Activated T-cell treated with anti-CD3 and anti-CD28 coated beads, Interleukin-2, amount 50 U/mL, for 48 hours (primary cell): Measurements from ENCODE around the gene PCDH9.

ENCODE experiments used
- DNase-seq, 2 experiments: peaks; one replicate each; pipeline ENCODE4 v3.0.0-alpha.2; 2020

PCDH9 gene

GRCh38 chr13:66693656-66694055 is 536.5 kb downstream of the PCDH9 start:
- no peak for DNase-seq

- DNase-seq = no peak
These were observed 539.0 kb downstream of the PCDH9 start for GRCh38 chr13:66691149-66691548.

GRCh38 chr13:66689628-66690027 is 540.5 kb downstream of the PCDH9 start:
- no peak for DNase-seq

GRCh38 chr13:66689037-66689619 is 541.0 kb downstream of the PCDH9 start:
- no peak for DNase-seq

GRCh38 chr13:66681403-66681802 is 548.7 kb downstream of the PCDH9 start:
- no peak for DNase-seq

GRCh38 chr13:66680031-66680430 is 550.1 kb downstream of the PCDH9 start:
- no peak for DNase-seq

DNA sequence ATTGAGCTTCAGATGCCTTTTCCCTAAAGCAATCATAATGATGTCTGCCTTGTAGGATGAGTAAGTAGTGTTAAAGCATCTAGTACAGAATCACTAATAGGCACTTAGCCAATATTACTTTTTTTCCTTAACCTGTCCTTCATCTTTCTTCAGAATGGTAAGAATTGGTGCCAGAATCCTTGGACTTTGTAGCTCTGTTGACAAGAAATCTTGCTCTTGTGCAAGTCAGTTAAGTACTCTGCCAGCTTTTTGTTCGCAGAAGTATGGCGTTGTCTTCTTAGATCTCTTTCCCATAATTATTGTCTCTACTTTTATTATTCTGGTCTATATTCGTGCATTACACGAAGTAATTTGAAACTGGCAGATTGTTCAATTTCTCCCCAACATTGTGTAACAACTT is 554.5 kb downstream of the PCDH9 start:
- no peak for DNase-seq

- DNase-seq = no peak
These were observed 556.7 kb downstream of the PCDH9 start for GRCh38 chr13:66673401-66673800.

- no peak for DNase-seq
These were observed 564.1 kb downstream of the PCDH9 start for GRCh38 chr13:66665991-66666390.

DNA sequence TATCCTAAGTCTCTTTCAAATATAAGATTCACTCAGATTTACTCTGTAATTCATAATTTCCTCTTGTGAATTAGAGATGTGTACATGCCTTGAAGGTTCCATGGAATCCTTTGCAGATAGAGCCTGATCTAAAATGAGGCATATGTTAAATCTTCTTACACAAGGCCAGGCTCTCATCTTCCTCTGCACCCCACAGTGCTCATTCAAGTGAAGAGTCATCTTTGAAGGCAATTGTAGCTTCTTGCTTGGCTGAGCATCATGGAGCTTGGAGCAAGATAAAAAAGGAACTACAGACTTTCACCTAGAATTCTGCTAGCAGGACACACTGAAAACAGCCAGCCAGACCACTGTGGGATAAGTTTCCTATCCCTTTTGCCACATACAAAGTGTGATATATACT is 566.4 kb downstream of the PCDH9 start:
- no peak for DNase-seq

DNA sequence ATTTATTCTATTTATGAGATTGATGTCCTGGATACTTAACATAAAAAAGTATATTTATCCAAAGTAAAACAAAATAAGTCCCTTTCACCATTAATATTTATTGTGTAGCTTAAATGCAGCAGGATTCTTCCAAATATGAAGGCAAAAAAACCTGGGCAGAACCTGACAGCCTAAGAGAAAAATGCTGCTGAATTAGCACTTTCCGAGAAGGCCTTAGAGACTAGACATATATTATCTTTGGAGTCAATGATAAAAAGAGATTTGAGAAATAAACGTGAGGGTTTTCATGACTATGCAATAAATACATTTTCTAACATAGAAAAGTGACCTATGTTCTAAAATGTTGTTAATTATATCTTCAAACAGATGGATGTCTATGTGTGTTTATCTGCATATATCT is 566.9 kb downstream of the PCDH9 start:
- no peak for DNase-seq

DNA sequence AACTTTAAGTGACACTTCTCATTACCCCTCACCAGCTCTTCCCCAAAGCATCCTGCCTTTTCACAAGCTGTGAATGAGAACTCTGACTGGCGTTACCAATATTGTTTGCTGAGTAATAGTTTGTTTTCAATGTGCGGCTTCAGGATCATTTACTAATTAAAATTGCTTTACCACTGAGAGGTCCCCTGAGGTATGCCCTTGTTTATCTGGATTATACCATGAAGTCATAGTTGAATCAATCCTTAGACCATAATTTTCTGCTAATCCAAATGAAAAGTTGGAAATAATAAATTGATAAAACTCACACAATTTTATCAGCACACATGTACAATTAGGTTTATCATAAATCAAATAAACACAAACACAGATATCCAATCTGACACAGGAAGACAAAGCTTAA is 568.8 kb downstream of the PCDH9 start:
- DNase-seq = no peak

- DNase-seq = no peak
These were observed 569.7 kb downstream of the PCDH9 start for GRCh38 chr13:66660468-66660813.

DNA sequence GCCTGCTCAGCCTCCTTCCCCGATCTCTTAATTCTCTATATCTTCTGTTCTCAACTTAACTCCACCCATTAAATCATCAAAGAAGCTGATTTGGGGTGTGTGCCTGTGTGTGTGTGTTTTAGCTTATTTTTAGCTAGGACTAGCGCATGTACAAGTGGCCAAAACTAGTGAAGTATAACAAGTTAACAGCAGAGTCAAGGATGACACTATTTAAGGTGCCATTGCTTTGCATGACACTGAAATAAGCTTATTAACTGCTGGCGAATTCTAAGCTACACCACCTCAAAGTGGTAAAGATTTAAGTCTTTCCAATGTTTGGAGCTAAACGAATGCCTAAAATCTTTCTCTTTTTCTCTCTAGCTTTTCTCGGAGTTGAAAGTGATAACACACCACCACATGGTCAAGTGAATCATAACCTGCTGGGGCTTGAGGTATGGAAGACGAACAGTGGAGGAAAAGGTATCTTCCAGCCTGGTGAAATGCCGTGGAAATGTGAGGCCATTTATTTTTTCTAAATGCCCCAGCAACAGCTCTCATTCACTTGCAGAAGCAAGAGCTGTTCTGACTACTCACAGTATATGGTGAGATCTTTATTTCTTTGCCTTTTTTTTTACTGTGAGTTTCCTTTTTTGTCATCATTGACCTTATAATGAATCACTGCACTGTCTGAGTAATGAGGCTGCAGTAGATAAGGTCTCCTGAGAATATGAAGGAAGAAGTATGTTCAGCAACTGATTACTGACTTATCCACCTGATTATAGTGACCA is 570.3 kb downstream of the PCDH9 start:
- DNase-seq = no peak

DNA sequence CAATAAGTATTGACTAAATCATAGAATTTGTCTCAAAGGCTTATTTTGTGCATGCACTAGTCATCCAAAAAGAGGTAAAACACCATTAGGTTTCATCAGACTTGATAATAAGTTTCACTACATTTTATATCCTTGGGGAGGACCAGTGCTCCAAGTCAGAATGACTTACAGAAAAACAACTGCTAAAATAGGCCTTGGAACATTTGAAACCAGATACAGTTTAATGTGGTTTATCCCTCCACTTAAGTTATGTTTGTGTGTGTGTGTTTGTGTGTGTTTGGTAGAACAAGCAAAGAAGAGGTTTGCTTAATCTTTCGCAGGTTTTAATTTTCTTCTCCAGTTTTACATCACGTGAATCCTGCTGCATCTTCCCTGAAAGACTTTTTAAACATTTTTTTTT is 570.9 kb downstream of the PCDH9 start:
- DNase-seq = no peak

- DNase-seq = no peak
These were observed 572.8 kb downstream of the PCDH9 start for GRCh38 chr13:66657165-66657881.

DNA sequence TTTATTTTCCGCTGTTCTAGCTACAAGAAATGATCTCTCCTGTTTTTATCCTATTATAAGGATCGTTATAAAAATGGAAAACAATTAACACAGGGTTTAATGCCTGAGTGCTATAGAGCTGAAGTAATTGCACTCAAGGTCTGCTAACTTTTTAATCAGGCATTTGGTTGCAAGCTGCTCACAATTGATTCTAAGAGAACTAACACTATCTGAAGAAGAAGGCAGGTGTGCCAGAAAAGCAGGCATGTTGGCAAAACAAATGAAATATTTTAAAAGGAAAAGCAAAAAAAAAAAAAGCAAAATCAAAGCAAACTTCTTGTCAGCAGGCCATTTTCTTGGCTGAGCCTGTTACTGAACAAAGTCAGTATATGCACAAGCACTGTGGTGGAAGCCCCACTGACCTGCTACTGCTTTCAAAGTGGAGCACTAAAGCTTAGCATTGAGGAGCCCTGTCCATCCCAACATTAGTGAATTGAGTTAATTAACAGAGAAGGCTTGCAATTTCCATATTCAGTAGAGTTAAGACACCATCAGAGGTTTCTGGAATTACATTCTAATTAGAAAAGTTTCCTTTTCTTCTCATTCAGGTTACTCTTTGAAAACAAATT is 574.2 kb downstream of the PCDH9 start:
- DNase-seq = no peak

DNA sequence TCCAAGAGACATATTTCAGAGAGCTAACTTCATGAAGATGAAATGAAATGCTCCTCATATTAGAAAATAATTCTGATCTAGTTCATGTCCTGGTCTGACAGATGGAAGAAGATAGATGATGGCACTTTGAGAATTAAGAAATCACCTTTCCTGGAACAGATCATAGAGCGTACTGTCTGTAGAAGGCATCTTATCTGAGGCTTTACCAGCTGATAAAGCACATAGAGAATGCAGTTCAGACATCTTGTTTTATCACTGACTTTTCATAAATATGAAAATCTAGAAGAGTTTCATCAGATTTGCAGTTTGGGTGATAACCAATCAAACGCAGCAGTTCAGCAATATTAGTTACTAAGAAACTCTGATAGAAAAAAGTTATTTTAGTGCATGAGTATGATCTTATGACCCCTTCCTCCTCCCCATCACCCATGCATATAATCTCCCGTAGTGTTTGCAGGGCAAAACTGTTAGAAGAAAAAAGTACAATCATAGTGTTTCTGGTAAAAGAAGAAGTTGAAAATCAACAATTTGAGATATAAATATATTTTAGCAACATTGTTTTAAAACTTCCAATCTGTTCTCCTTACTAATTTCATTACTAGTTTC is 585.2 kb downstream of the PCDH9 start:
- DNase-seq = no peak

DNA sequence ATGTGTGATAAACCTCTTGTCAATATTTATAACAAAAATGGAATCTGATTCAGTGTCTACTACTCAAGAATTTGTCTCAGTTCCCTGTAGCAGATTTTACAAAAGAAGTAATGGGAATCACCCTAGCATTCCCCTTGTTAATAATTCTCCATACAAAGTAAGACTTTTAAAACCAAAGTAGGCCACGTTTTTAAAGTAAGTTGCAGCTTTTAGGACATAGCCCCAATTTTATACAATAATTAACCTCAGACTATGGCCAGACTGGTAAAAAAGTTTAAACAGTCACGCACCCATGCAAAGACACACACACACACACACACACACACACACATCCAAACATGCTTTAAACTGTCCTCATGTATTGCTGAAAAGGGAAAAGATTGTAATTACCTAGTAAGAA is 589.9 kb downstream of the PCDH9 start:
- no peak for DNase-seq

GRCh38 chr13:66639044-66639443 is 591.1 kb downstream of the PCDH9 start:
- DNase-seq = no peak

- no peak for DNase-seq
These were observed 594.6 kb downstream of the PCDH9 start for GRCh38 chr13:66635526-66635925.

- no peak for DNase-seq
These were observed 595.8 kb downstream of the PCDH9 start for GRCh38 chr13:66634384-66634783.

- no peak for DNase-seq
These were observed 602.6 kb downstream of the PCDH9 start for GRCh38 chr13:66627512-66627911.

- no peak for DNase-seq
These were observed 605.8 kb downstream of the PCDH9 start for GRCh38 chr13:66624302-66624701.
